Measurements from ENCODE around the gene PDIA4. TPM values are rescaled to one million over a fixed set of nuclear protein-coding genes. Genes with fewer than 3 reads are reported as not detected.
"Not testable (repeated sequence)": the region's sequence is repeated elsewhere in the genome, so short reads cannot be mapped to it uniquely, and the experiment has no call there.

The PDIA4 gene
- total RNA-seq, 1 donor from 2014 or later = 38.5 TPM

- intact Hi-C loops (cut with DNase I) = no loop called here
- no peak for DNase-seq (ENCODE audit: low spot score)
Measured at GRCh38 chr7:149041350-149041749, 13.0 kb upstream of the PDIA4 start.

- intact Hi-C loops (cut with DNase I); DNase-seq (ENCODE audit: low spot score): not testable (repeated sequence)
Measured at GRCh38 chr7:149038641-149039040, 10.3 kb upstream of the PDIA4 start.

- intact Hi-C loops (cut with DNase I) = no loop called here
Measured at GRCh38 chr7:149036676-149037075, 8.4 kb upstream of the PDIA4 start.

GRCh38 chr7:149031353-149031910 is 3.1 kb upstream of the PDIA4 start:
- no peak for DNase-seq (ENCODE audit: low spot score)
- intact Hi-C loops (cut with DNase I) = no loop called here

More at GRCh38 chr7:149036676-149037075, 8.4 kb upstream of the PDIA4 start:
- DNase-seq (ENCODE audit: low spot score) = no peak

GRCh38 chr7:149030439-149030838 is 2.1 kb upstream of the PDIA4 start:
- DNase-seq (ENCODE audit: low spot score); intact Hi-C loops (cut with DNase I): not testable (repeated sequence)

GRCh38 chr7:149027611-149028345 is 527 bp downstream of the PDIA4 start:
- DNase-seq (ENCODE audit: low spot score) = no peak
- intact Hi-C loops (cut with DNase I) = loop anchor here (2.0 to 5.0 kb wide), 3 partner anchors 37 to 330 kb away; partner anchors contain the start of genes CUL1 and ZNF786

- intact Hi-C loops (cut with DNase I) = loop anchor here (5.0 kb wide), 1 partner anchor 330 kb away; the partner anchor contains the start of gene CUL1
Measured at GRCh38 chr7:149027055-149027454, 1.2 kb downstream of the PDIA4 start.

GRCh38 chr7:149023662-149024061 is 4.6 kb downstream of the PDIA4 start:
- intact Hi-C loops (cut with DNase I) = no loop called here
- no peak for DNase-seq (ENCODE audit: low spot score)

More at GRCh38 chr7:149027055-149027454, 1.2 kb downstream of the PDIA4 start:
- no peak for DNase-seq (ENCODE audit: low spot score)

GRCh38 chr7:149022756-149023360 is 5.4 kb downstream of the PDIA4 start:
- intact Hi-C loops (cut with DNase I) = no loop called here

GRCh38 chr7:149021725-149022062 is 6.6 kb downstream of the PDIA4 start:
- no peak for DNase-seq (ENCODE audit: low spot score)
- intact Hi-C loops (cut with DNase I) = no loop called here

More at GRCh38 chr7:149022756-149023360, 5.4 kb downstream of the PDIA4 start:
- DNase-seq (ENCODE audit: low spot score) = no peak

- intact Hi-C loops (cut with DNase I) = no loop called here
- DNase-seq (ENCODE audit: low spot score) = no peak
Measured at GRCh38 chr7:149020483-149020882, 7.8 kb downstream of the PDIA4 start.

- no peak for DNase-seq (ENCODE audit: low spot score)
- intact Hi-C loops (cut with DNase I) = no loop called here
Measured at GRCh38 chr7:149016876-149017275, 11.4 kb downstream of the PDIA4 start.

GRCh38 chr7:149014309-149014708 is 14.0 kb downstream of the PDIA4 start:
- no peak for DNase-seq (ENCODE audit: low spot score)
- intact Hi-C loops (cut with DNase I) = no loop called here

- intact Hi-C loops (cut with DNase I) = no loop called here
- no peak for DNase-seq (ENCODE audit: low spot score)
Measured at GRCh38 chr7:149013876-149014275, 14.4 kb downstream of the PDIA4 start.

GRCh38 chr7:149012730-149013129 is 15.6 kb downstream of the PDIA4 start:
- DNase-seq (ENCODE audit: low spot score); intact Hi-C loops (cut with DNase I): not testable (repeated sequence)

GRCh38 chr7:149011491-149011890 is 16.8 kb downstream of the PDIA4 start:
- intact Hi-C loops (cut with DNase I) = no loop called here
- no peak for DNase-seq (ENCODE audit: low spot score)

- no peak for DNase-seq (ENCODE audit: low spot score)
- intact Hi-C loops (cut with DNase I) = no loop called here
Measured at GRCh38 chr7:149010451-149010850, 17.9 kb downstream of the PDIA4 start.

- intact Hi-C loops (cut with DNase I) = no loop called here
- no peak for DNase-seq (ENCODE audit: low spot score)
Measured at GRCh38 chr7:149009527-149009926, 18.8 kb downstream of the PDIA4 start.

- intact Hi-C loops (cut with DNase I) = no loop called here
- no peak for DNase-seq (ENCODE audit: low spot score)
Measured at GRCh38 chr7:149007611-149008010, 20.7 kb downstream of the PDIA4 start.

GRCh38 chr7:149007146-149007545 is 21.2 kb downstream of the PDIA4 start:
- DNase-seq (ENCODE audit: low spot score) = no peak
- intact Hi-C loops (cut with DNase I) = no loop called here

GRCh38 chr7:149006345-149006725 is 22.0 kb downstream of the PDIA4 start:
- no peak for DNase-seq (ENCODE audit: low spot score)
- intact Hi-C loops (cut with DNase I) = loop anchor here (1.0 kb wide), 1 partner anchor 84 kb away; the partner anchor contains the start of gene ZNF786

Data from cardiac septum (tissue), 1 donor.